GDM1 (cell line): ENCODE measurements around the gene GRAMD4.

Experiments used
- DNase-seq: peaks from one replicate; lab custom pipeline; 2025; lab: John Stamatoyannopoulos, UW

GRAMD4 gene

GRCh38 chr22:46598737-46599424 is 21.3 kb upstream of the GRAMD4 start:
- DNase-seq, result no peak

GRCh38 chr22:46600273-46600796 is 19.9 kb upstream of the GRAMD4 start:
- DNase-seq, result no peak

- no peak for DNase-seq
Observed at GRCh38 chr22:46602025-46602424, 18.2 kb upstream of the GRAMD4 start.

GRCh38 chr22:46604306-46604690 is 15.9 kb upstream of the GRAMD4 start:
- peak; percentile 89 for DNase-seq

GRCh38 chr22:46605117-46605516 is 15.1 kb upstream of the GRAMD4 start:
- no peak for DNase-seq

GRCh38 chr22:46606886-46607285 is 13.3 kb upstream of the GRAMD4 start:
- no peak for DNase-seq

GRCh38 chr22:46607483-46608114 is 12.6 kb upstream of the GRAMD4 start:
- DNase-seq, result no peak

GRCh38 chr22:46609175-46609690 is 11.0 kb upstream of the GRAMD4 start:
- DNase-seq, result no peak

GRCh38 chr22:46609724-46610201 is 10.4 kb upstream of the GRAMD4 start:
- no peak for DNase-seq

- DNase-seq, result no peak
Observed at GRCh38 chr22:46610356-46610755, 9.8 kb upstream of the GRAMD4 start.

- DNase-seq, result no peak
Observed at GRCh38 chr22:46611189-46611588, 9.0 kb upstream of the GRAMD4 start.

- DNase-seq, result no peak
Observed at GRCh38 chr22:46612341-46612903, 7.8 kb upstream of the GRAMD4 start.

- DNase-seq, result peak; percentile 60
Observed at GRCh38 chr22:46612904-46613605, 7.1 kb upstream of the GRAMD4 start.

- no peak for DNase-seq
Observed at GRCh38 chr22:46613606-46614021, 6.6 kb upstream of the GRAMD4 start.

- DNase-seq, result no peak
Observed at GRCh38 chr22:46614025-46614931, 5.9 kb upstream of the GRAMD4 start.

- no peak for DNase-seq
Observed at GRCh38 chr22:46617207-46617985, 2.8 kb upstream of the GRAMD4 start.

- no peak for DNase-seq
Observed at GRCh38 chr22:46617986-46618647, 2.1 kb upstream of the GRAMD4 start.

- no peak for DNase-seq
Observed at GRCh38 chr22:46618667-46619066, 1.5 kb upstream of the GRAMD4 start.

GRCh38 chr22:46619240-46619829 is 851 bp upstream of the GRAMD4 start:
- no peak for DNase-seq
